Left ventricle myocardium inferior (tissue), 1 donor: ENCODE results near the gene ZNF23. TPM values are rescaled to one million over a fixed set of nuclear protein-coding genes. Genes with fewer than 3 reads are reported as not detected.

Experiments
- DNase-seq: peaks from one replicate; pipeline ENCODE4 v3.0.0-alpha.2; 2020
- H3K27ac ChIP-seq: fragments of 200-600 bp; replicated peaks from 2 replicates; pipeline ENCODE4 v1.8.0; 2021
- H3K27me3 ChIP-seq: fragments of 200-600 bp; 2 replicates; pipeline ENCODE4 v1.8.0; 2021; ENCODE audit warnings: low read depth
- H3K36me3 ChIP-seq: fragments of 200-600 bp; 2 replicates; pipeline ENCODE4 v1.8.0; 2021
- H3K4me1 ChIP-seq: fragments of 200-600 bp; 2 replicates; pipeline ENCODE4 v1.8.0; 2021
- H3K4me3 ChIP-seq: fragments of 200-600 bp; 2 replicates; pipeline ENCODE4 v1.8.0; 2021; ENCODE audit warnings: mild to moderate bottlenecking, moderate library complexity
- H3K9me3 ChIP-seq: fragments of 200-600 bp; replicated peaks from 2 replicates; pipeline ENCODE4 v1.8.0; 2021
- intact Hi-C: fragments of 100-400 bp; cut with micrococcal nuclease; formaldehyde crosslinking; loops from one replicate; pipeline ENCODE4 v1.11.0; 2022
- total RNA-seq: library from RNA; stranded (reverse); fragmentation: NEBNext Ultra II Directional; extraction: Animal tissue kit (Norgen Biotek cat#: 25700); gene quantifications from one replicate; pipeline ENCODE4 v1.2.1, GENCODE V29; 2021
- TF ChIP-seq, protein P1 (sequence below): fragments of 200-600 bp; IDR thresholded peaks from 2 replicates; pipeline ENCODE4 v1.8.0; 2021; ENCODE audit warnings: antibody characterized with exemption, mild to moderate bottlenecking, borderline replicate concordance
- donor health status: DM: no; HTN: yes; CAD: no; lungs with severe emphysema.

Gene ZNF23
- total RNA-seq, 1 donor from 2014 or later = 5.2 TPM

DNA sequence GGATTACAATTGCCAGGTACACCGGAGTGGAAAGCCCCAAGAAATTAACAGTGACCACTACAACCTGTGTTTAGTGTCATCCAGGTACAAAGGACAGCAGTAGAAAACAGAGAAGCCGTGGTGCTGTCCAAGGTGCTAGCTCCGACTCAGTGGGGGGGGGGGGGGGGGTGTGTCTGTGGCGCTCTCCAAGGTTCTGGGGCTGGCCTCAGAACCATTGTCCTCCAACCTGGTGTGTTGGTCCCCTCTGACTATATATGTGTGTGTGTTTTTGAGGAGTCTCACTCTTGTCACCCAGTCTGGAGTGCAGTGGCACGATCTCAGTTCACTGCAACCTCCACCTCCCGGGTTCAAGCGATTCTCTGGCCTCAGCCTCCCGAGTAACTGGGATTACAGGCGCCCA is 5.8 kb upstream of the ZNF23 start:
- Histone ChIP-seq H3K9me3 (no peaks in the 10 kb centered on the region), H3K36me3 (no peaks in the 10 kb centered on the region), H3K4me1 (peaks cover 1% of the 10 kb centered on the region), H3K4me3 (no peak overlapping the region), H3K27me3 (no peaks in the 10 kb centered on the region), H3K27ac (no peak overlapping the region)
- TF ChIP-seq, protein P1, sequence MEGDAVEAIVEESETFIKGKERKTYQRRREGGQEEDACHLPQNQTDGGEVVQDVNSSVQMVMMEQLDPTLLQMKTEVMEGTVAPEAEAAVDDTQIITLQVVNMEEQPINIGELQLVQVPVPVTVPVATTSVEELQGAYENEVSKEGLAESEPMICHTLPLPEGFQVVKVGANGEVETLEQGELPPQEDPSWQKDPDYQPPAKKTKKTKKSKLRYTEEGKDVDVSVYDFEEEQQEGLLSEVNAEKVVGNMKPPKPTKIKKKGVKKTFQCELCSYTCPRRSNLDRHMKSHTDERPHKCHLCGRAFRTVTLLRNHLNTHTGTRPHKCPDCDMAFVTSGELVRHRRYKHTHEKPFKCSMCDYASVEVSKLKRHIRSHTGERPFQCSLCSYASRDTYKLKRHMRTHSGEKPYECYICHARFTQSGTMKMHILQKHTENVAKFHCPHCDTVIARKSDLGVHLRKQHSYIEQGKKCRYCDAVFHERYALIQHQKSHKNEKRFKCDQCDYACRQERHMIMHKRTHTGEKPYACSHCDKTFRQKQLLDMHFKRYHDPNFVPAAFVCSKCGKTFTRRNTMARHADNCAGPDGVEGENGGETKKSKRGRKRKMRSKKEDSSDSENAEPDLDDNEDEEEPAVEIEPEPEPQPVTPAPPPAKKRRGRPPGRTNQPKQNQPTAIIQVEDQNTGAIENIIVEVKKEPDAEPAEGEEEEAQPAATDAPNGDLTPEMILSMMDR = no peak
- no peak for DNase-seq
- intact Hi-C loops = no loop called here

DNA sequence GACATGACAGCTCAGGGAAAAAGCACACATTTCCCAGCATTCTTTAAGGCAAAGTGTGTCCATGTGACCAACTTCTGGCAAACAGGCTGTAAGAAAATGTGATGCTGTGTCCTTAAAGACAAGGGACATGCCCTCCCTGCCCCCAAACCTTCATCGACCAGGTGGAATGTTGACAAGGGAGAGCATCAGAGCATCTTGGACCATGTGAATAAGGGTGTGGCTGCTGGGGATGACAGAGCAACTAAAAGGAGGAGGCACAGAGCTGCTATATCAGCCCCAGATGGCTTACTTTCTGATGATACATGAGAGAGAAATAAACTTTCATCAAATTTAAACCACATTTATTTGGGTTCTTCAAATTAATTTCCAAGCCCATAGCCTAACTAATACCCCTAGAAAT is 2.2 kb upstream of the ZNF23 start:
- H3K4me3 ChIP-seq = no peak overlapping the region
- intact Hi-C loops = no loop called here
- no peaks in the 10 kb centered on the region for H3K36me3 ChIP-seq
- TF ChIP-seq, protein P1 = no peak
- peaks cover 27% of the 10 kb centered on the region for H3K4me1 ChIP-seq
- no peaks in the 10 kb centered on the region for H3K27me3 ChIP-seq
- H3K9me3 ChIP-seq = no peaks in the 10 kb centered on the region
- H3K27ac ChIP-seq = no peak overlapping the region
- DNase-seq = no peak

GRCh38 chr16:71460941-71461340 is 1.1 kb downstream of the ZNF23 start:
- H3K27ac ChIP-seq = no peak overlapping the region
- intact Hi-C loops = no loop called here

GRCh38 chr16:71460236-71460635 is 1.8 kb downstream of the ZNF23 start:
- Histone ChIP-seq H3K4me1 (peaks cover 27% of the 10 kb centered on the region), H3K27ac (no peak overlapping the region), H3K36me3 (peaks cover 15% of the 10 kb centered on the region), H3K4me3 (no peak overlapping the region), H3K9me3 (no peaks in the 10 kb centered on the region), H3K27me3 (no peaks in the 10 kb centered on the region)
- intact Hi-C loops = no loop called here
- DNase-seq = no peak
- TF ChIP-seq, protein P1 = no peak

More at GRCh38 chr16:71460941-71461340, 1.1 kb downstream of the ZNF23 start:
- no peaks in the 10 kb centered on the region for H3K9me3 ChIP-seq
- H3K36me3 ChIP-seq = peaks cover 8% of the 10 kb centered on the region
- H3K4me3 ChIP-seq = peak overlapping the region; percentile 88
- no peak for DNase-seq
- no peaks in the 10 kb centered on the region for H3K27me3 ChIP-seq
- H3K4me1 ChIP-seq = peaks cover 27% of the 10 kb centered on the region
- TF ChIP-seq, protein P1 = no peak

DNA sequence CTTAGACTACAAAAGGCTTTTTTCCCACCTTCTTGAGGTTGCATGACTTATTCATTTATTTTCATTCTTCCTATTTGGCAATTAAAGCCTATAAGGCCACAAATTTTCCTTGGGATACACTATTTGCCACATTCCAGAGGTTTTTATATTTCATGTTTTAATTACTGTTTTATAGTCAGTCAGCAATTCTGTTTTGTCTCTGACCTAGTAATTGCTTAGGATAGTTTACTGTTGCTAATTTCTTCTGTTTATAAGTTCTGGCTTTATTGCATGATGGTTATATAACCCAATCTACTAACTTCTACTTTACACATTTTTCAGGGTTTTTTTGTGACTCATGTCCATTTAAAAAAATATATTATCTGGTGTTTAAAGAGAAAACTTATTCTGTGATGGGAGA is 2.5 kb downstream of the ZNF23 start:
- no peak for DNase-seq
- H3K4me1 ChIP-seq = peaks cover 27% of the 10 kb centered on the region
- peaks cover 23% of the 10 kb centered on the region for H3K36me3 ChIP-seq
- peaks cover 6% of the 10 kb centered on the region for H3K9me3 ChIP-seq
- H3K4me3 ChIP-seq = no peak overlapping the region
- intact Hi-C loops = loop anchor here (5.0 kb wide), 1 partner anchor 33 kb away; no protein-coding TSS in a partner anchor
- no peak overlapping the region for H3K27ac ChIP-seq
- H3K27me3 ChIP-seq = no peaks in the 10 kb centered on the region
- TF ChIP-seq, protein P1 = no peak
